HS-27A (cell line): ENCODE measurements around the gene CNOT10.
"Not testable (repeated sequence)": the region's sequence is repeated elsewhere in the genome, so short reads cannot be mapped to it uniquely, and the experiment has no call there.

Experiments used
- DNase-seq: peaks from one replicate; pipeline ENCODE4 v3.0.0-alpha.2; 2012; ENCODE audit warnings: low read depth, missing footprints

CNOT10 gene

DNA sequence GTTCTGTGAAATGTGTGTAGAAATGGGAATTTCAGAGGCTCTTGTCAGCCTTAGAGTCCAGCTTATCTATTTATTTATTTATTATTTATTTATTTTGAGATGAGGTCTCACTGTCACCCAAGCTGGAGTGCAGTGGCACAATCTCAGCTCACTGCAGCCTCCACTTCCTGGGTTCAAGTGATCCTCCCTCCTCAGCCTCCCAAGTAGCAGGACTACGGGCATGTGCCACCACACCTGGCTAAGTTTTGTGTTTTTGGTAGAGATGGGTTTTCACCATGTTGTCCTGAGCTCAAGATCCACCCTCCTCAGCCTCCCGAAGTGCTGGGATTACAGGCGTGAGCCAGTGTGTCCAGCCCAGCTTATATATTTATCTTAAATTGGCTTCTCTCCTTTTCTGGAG, 11.5 kb downstream of the CNOT10 start:
- no peak for DNase-seq

DNA sequence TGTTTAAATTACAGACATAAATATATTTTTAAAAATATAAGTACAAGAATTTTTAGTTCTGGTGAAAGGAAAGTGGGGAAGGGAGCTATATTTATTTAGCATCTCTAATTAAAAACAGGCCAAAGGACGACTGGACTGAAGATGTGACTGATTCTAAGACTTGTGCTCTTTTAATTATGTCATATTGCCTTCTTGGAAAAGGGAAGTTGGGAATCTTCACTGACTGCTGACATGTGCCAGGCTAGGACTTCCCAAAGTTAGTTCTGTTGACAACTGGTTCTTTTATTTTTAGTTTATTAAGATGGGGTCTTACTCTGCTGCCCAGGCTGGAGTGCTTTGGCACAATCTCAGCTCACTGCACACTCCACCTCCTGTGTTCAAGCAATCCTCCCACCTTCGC, 13.5 kb downstream of the CNOT10 start:
- DNase-seq, result no peak

DNA sequence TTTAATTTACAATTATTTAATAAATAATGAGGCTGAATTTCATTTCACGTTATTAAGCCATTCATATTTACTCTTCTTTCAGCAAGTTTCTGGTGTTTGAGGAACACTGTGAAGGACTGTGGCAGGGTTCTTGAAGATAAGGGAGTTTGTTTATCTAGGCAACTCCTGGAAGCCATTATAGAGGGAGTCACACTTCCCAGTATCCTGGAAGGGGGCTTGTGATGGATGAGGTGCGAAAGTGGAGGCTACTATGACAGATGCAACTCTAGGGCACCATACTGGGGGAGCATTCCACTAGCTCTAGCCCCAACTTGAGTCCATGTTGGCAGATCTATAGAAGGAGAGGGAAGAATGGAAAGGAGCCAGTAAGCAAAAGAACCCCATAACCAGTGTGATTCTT, 14.4 kb downstream of the CNOT10 start:
- DNase-seq, result no peak

DNA sequence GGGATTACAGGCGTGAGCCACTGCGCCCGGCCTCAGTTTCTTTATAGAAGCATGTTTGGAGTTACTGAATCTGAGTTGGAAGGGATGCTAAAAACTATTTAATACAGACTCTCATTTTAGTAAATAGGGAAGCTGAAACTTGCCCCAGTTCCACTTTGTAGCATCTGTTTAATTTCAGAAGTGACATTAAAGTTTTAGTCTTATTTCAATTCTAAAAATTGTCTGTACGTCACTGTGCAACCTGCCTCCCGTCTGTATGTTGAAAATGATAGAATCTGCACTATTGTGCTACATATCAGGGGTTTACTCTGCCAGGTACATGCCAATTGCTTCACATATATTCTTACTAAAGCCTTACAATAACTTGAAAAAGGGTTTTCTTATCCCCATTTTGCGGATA, 15.3 kb downstream of the CNOT10 start:
- DNase-seq, result no peak

DNA sequence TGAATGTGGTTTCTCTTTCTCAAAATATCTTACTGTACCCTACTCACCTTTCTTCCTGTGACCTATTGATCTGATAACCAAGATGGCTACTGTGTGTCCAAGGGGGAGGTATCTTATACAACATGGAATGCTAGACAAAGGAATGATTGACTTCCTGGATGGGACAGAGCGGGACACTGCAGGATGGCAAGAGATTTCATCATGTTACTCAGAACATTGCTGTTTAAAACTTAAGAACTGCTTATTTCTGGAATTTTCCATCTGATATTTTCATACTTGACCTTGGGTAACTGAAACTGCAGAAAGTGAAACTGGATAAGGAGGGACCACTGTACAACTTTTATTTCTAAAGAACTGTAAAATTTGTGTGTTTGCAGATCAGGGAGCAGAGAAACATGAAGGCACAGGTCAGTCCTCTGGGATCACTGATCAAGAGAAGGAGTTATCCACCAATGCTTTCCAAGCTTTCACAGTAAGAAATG, 18.5 kb downstream of the CNOT10 start:
- no peak for DNase-seq

DNA sequence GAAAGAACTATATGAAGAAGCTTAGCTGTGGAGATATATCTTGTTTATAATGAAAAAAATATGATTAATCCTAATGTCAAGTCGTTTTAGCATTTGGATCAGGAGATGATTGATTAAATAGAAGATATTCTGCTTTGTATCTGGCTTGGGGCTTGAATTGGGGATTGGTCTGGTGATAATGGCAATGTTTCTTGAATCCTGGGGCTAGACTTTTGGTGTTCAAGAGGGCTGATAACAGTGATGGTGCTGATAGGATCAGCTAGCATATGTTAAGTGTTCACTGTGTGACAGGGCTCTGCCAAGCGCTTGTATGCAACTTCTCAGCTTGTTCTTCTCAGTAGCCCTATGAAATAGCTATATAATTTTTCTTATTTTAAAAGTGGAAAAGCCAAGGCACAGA, 20.2 kb downstream of the CNOT10 start:
- DNase-seq, result no peak

DNA sequence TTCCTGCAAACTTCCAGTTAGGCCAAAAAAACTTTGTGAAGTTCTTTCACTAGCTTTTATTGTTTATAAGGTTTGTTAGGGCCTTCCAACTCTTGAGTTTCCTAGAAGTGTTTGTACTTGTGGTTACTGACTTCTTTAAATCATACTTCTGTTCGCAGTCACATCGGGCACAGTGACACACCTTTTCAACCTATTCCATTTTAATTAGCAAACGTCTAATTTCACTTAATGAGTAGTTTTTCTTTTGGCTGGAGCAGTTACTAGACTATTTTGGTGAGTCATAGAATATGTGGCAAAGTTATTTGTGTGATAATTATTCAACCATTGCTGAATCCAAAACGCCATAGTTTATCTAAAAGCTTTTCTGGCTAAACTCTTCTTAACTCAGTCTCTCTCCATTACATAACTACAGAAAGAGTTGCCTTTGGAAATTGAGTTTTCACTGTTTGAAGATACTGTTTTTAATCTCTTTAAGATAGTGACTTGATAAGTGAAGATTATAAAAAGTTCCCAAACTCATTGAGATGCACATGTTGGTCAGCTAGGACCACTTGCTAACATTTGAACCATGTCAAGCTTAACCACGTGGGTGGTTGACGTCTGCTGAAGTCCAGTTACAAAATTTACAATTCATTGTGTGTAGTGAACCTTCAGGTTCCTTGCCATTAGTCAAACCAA, 21.5 kb downstream of the CNOT10 start:
- DNase-seq, result no peak

DNA sequence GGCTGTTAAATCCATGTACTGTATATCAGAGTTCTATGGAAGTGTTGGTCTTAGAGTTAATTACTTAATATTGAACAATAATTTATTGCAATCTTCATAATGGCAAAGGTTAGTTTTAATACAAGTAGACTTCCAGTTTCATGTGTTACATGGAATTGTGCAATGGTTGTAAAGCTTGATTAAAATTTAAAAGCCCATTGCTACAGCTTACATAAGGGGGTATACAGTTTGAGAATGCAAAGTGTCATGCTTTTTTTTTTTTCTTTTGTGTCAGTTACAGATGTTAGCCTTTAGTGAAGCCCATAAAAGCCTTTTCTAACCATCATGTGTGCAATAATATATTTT, 22.0 kb downstream of the CNOT10 start:
- DNase-seq, result no peak

DNA sequence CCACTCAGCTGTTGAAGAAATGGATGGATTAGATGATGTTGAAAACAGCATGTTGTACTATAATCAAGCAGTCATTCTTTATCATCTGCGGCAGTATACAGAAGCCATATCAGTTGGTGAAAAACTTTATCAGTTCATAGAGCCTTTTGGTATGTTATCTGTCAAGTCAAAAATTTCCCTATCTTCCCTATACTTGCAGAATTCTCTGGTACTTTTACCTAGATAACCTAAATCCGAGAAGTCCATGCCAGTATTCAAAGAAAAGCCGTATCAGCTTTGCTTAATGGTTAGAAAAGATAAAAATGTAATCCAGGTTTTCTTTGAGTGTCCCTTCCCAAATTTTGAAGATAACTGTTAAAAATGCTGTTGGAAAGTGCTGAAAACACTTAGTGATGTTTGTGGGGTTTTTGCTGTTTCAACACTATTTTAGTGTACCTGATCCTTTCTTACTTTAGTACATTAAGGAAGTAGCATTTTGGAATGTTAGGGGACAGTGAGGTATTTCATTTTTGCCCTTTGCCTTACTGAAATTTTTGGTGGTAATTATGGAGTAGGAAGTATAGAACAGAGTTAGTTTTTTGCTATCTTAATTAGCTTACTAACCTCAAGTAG, 23.8 kb downstream of the CNOT10 start:
- no peak for DNase-seq

DNA sequence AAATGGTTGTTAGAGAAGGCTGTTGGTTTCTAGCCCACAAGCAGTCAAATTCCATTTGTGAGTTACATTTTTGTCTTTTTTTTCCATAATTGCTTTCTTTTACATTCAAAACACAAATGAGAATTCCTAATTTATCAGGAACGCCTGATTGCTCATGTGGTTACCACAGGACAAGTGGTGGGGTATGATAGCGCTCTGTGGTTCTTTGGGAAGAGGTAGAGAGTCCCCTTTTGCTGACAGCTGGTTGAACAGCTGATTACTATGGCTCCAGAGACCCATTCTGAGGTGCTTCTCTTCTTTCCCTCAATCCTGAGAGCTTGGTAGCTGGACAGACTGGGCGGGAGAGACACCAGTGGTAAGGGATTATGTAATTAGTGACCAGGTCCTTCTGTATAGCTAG, 24.4 kb downstream of the CNOT10 start:
- DNase-seq, result no peak

DNA sequence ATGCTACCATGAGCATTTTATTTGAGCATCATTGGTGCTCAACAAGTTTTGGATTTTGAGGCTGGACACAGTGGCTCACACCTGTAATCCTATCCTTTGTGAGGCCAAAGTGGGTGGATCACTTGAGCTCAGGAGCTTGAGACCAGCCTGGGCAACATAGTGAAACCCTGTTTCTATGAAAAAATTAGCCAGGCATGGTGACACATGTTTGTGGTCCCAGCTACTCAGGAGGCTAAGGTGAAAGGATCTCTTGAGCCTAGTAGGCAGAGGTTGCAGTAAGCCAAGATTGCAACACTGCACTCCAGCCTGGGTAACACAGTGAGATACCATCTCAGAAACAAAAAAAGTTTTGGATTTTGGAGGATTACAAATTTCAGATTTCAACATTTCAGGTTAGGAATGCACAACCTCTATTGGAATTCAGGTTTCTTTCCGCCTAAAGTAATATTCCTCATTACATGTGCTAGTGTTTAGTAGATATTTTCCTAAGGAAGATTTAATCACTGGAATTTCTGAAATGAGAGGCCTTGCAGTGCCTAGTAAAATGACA, 27.6 kb downstream of the CNOT10 start:
- DNase-seq, result no peak

DNA sequence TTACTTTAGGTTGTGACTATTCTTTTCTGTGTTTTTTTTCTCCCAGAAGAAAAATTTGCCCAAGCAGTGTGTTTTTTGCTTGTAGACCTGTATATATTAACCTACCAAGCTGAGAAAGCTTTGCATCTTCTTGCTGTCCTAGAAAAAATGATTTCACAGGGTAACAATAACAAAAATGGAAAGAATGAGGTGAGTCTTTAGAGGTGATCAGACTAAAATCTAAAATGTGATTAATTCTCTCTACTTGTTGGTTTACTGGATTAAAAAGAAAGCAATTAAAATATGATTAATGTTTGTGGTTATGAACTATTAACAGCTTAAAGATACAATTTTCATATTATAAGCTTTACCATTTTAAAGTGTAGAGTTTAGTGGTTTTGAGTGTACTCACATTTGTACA, 28.2 kb downstream of the CNOT10 start:
- DNase-seq, result no peak

DNA sequence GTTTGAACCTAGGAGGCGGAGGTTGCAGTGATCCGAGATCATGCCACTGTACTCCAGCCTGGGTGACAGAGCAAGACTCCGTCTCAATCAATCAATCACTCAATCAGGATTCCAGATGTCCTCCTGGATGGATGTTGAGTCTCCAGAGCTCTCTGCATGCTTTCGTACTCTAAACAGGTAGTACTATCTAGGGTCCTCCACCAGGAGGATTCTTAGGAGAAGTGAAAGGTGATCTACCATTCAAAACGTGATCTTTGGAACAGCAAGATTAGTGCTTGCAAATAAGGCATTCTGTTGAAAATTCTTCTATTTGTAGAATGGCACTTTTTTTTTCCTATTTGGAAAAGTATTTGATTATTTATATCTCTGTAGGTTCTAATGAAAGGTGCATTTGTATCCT, 34.3 kb downstream of the CNOT10 start:
- DNase-seq, result no peak

DNA sequence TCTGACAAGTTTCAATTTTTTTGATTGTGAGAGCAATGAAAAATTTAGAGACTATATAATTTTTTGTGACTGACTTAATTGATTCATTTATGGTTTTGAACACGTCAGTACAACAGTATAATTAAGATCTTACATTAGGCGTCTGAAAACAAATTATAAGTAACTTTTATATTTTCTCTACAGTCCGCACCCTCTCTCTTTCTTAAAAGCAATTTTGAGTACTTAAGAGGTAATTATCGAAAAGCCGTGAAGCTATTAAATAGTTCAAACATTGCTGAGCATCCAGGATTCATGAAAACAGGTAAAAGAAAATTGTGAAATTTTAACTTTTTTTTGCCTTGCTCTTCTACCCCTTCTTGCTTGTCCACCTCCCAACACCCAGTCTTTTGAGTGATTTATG, 34.9 kb downstream of the CNOT10 start:
- no peak for DNase-seq

DNA sequence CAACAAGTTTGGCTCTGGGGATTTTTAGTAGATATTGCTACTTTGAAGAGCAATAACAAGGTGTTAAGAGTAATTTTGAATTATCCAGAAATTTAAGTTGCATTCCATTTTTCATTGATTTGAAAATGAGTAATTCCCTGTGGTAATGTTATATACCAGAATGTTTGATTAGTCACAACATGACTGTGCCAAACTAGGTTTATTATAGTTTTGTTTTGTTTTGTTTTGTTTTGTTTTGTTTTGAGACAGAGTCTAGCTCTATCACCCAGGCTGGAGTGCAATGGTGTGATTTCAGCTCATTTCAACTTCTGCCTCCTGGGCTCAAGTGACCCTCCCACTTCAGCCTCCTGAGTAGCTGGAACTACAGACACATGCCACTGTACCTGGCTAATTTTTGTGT, 40.7 kb downstream of the CNOT10 start:
- DNase-seq, result no peak

DNA sequence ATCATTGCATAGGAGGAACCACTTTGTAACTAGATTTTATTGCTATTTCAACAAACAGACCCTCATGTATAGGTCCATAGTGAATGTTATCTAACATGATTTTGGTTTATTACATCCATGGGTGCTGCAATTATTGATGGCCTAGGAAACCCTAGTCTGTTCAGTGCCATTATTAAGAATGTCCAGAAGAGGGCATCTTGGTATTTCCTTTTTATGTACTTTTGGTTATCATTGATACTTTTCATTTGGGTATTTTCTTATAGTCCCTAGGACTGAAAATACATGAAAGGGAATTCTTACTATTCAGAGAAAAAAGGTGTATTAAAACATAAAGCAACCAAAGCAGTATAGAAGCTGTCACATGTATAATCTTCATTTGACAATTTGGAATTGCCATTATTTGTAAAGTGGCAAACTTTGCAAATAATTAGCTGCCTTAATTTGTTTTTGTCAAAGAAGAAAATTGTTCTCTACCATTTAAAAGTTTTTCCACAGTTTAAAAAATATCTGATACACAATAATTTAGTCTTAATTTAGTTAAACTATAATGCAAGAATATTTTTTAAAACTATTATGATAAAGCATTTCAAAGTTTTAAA, 48.7 kb downstream of the CNOT10 start:
- peak; percentile 12 for DNase-seq

DNA sequence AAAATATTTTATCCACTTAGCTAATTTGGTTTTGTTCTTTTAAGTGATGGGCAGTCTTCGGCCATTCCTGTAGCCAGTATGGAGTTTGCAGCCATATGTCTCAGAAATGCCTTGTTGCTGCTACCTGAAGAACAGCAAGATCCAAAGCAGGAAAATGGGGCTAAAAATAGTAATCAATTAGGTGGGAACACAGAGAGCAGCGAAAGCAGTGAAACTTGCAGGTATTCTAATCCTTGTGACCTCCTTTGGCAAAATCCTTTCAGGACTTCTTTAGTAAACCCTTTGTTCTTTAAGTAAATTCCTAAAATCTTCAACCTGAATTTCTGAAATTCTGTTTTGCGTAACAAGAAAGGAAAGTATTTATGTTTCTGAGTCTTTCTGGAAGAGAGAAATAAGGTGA, 49.8 kb downstream of the CNOT10 start:
- no peak for DNase-seq

DNA sequence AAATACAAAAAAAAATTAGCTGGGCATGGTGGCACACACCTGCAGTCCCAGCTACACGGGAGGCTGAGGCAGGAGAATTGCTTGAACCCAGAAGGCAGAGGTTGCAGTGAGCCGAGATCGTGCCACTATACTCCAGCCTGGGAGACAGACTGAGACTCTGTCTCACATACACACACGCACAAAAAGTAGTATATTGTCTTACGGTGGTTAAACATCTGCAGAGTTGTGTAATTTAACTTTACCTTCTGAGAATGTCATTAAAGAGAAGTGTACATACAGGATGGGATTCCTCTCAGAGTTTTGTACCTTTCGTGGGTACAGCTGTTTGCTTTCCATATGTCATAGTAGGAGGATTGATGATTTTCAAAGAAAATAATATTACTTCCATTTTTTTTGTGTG, 58.5 kb downstream of the CNOT10 start:
- DNase-seq, result not testable (repeated sequence)

DNA sequence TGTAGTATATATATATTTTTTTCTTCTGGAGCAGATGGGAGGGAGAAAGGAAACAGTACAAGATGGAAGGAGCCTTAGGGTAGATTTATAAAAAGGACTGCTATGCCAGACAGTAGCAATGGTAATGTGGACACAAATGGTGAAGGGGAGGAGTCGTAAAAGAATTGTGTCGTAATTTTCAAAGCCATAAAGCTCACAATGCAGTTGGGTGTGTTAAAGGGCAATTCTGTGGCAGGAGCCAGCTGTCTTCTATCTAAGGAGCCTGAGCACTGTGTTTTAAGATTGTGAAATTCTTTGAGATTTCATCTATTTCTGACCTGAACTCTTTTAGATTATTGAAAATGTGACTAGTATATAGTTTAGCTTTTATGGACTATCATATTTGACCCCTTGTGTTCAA, 58.9 kb downstream of the CNOT10 start:
- no peak for DNase-seq

DNA sequence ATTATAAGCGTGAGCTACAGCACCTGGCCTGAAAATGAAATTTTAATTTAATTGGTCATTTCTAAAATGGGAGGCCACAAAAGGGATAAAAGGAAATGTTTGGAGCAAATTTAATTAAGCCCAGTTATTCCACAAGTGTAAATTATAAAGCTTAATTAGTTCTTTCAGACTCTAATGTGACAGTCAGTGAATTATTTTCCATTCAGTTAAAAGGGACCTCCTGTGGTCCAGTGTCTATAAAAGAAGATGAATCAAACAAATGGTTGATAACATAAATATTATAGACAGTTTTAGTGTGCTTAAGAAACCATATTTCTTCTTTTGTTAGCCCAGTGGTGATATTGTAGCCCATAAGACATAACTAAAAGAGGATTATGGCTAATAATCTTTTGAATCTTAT, 66.4 kb downstream of the CNOT10 start:
- DNase-seq, result no peak

DNA sequence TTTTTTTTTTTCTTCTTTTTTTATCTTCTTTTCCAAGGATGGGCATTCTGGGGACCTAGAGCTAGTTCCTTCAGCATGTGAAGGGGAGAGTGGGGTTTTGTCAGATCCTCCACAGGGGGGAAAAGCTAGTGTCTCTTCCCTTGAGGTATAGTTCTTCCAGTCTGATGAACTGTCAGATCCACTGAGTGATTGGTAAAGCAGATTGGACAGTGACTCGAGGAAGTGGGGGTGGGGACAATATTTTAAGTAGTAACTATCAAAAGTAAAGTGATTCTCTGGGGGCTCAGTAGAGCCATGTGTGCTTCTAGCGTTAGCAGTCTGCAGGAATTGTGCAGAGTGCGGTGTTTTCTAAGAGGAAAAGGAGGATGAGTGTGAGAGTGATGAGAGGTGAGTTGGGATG, 70.8 kb downstream of the CNOT10 start:
- no peak for DNase-seq

DNA sequence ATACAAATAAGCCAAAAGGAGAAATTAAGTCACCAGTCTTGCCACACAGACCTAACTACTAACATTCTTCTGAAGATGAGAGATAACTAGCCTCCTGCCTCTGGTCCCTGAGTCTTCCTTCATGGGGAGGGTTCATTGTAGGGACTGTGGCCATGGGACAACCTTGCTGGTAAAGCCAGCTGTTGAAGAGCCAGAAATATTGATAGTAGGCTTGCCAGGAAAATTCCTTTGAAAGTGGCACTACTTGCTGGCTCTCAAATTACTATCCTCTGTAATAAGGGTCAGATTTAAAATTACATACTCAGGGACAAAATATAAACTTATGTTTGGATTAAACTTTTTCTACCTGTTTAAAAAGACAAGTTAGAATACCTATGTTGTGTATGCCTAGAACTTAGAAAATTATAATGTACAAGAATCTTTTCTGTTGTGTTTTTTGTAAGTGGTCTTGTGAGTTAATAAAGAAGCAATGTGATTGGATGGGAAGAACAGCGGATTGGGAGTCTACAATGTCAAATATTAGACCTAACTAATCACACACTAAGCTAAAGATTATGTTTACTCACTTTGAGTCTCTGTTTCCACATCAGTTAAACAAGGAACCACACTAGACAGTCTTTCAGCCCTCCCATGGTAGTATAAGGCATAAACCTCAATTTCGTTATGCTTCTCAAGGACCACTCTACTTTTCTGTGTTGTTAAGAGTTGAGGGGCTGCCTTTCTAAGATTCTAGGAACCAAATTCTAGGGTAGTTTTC, 72.8 kb downstream of the CNOT10 start:
- DNase-seq, result no peak

DNA sequence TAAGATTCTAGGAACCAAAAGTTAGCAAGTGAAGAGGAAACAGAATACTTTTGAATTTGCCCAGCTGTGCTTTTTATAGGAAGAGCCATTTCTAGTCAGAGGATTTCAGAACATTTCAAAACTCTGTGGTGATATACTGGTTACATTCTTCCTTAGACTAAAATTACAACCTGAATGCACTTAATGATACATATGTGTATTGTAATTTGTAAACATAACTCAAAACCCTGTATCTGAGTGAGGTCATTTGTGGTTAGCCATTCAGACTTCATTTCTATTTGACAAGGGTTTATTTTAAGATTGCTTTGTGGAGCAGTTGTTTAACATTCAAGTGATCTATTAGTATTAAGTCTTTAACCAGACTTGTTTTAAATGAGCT, 73.4 kb downstream of the CNOT10 start:
- no peak for DNase-seq
